ENCODE results near the gene ACD. TPM values are rescaled to one million over a fixed set of nuclear protein-coding genes. Genes with fewer than 3 reads are reported as not detected.
"Not testable (repeated sequence)": the region's sequence is repeated elsewhere in the genome, so short reads cannot be mapped to it uniquely, and the experiment has no call there.

The ACD gene
- total RNA-seq, 4 donors from 2014 or later, result 9.9 to 12.8 (median 11.1) TPM

GRCh38 chr16:67699265-67699664 is 39.2 kb upstream of the ACD start:
- TF ChIP-seq CTCF (IDR thresholded peaks at IDR 0.05 in 4 of 5, conservative IDR thresholded peaks at IDR 0.05 in 1 of 5) (no peak), POLR2A (IDR thresholded peaks at IDR 0.05) (no peak)
- Histone ChIP-seq H3K27me3 (no peaks in the 10 kb centered on the region), H3K36me3 (no peaks in the 10 kb centered on the region), H3K4me3 (no peak overlapping the region), H3K4me1 (peaks cover 15 to 23% of the 10 kb centered on the region in 2 donors), H3K27ac (no peak overlapping the region), H3K9me3 (no peaks in the 10 kb centered on the region)
- DNase-seq, result no peak
- in situ Hi-C loops (cut with MboI; ENCODE audit: low sequenced_read_pairs in 4 of 4) (loop anchor here in 1 of 4 donors (25.0 kb wide), 1 partner anchor 338 kb away; no protein-coding TSS in a partner anchor), intact Hi-C loops (cut with DNase I; ENCODE audit: low total_unique reads) (no loop called here)
- no peak for ATAC-seq

- intact Hi-C loops (cut with DNase I; ENCODE audit: low total_unique reads), result no loop called here
Observed at GRCh38 chr16:67697422-67698185, 37.5 kb upstream of the ACD start.

GRCh38 chr16:67694611-67695010 is 34.6 kb upstream of the ACD start:
- H3K4me3 ChIP-seq, result no peak overlapping the region
- no peaks in the 10 kb centered on the region for H3K9me3 ChIP-seq
- no peaks in the 10 kb centered on the region for H3K4me1 ChIP-seq
- no peaks in the 10 kb centered on the region for H3K36me3 ChIP-seq
- ATAC-seq, result peak in 1 of 2 donors; percentile 87
- in situ Hi-C loops (cut with MboI; ENCODE audit: low sequenced_read_pairs in 4 of 4) (loop anchor here in 1 of 4 donors (25.0 kb wide), 1 partner anchor 343 kb away; no protein-coding TSS in a partner anchor), intact Hi-C loops (cut with DNase I; ENCODE audit: low total_unique reads) (no loop called here)
- DNase-seq, result no peak
- H3K27ac ChIP-seq, result peak overlapping the region in 1 of 4 donors; percentile 46
- H3K27me3 ChIP-seq, result no peaks in the 10 kb centered on the region
- TF ChIP-seq POLR2A (IDR thresholded peaks at IDR 0.05) (no peak), CTCF (IDR thresholded peaks at IDR 0.05 in 4 of 5, conservative IDR thresholded peaks at IDR 0.05 in 1 of 5) (no peak)

More at GRCh38 chr16:67697422-67698185, 37.5 kb upstream of the ACD start:
- in situ Hi-C loops (cut with MboI; ENCODE audit: low sequenced_read_pairs in 4 of 4), result loop anchor here in 1 of 4 donors (25.0 kb wide), 1 partner anchor 340 kb away; no protein-coding TSS in a partner anchor
- Histone ChIP-seq H3K9me3 (no peaks in the 10 kb centered on the region), H3K4me1 (peaks cover 0 to 8% of the 10 kb centered on the region in 2 donors), H3K27me3 (no peaks in the 10 kb centered on the region), H3K36me3 (no peaks in the 10 kb centered on the region), H3K4me3 (no peak overlapping the region), H3K27ac (no peak overlapping the region)
- DNase-seq (no peak), ATAC-seq (no peak)
- TF ChIP-seq CTCF (IDR thresholded peaks at IDR 0.05 in 4 of 5, conservative IDR thresholded peaks at IDR 0.05 in 1 of 5) (no peak), POLR2A (IDR thresholded peaks at IDR 0.05) (no peak)

- intact Hi-C loops (cut with DNase I; ENCODE audit: low total_unique reads); DNase-seq; H3K36me3 ChIP-seq; H3K4me3 ChIP-seq; H3K9me3 ChIP-seq; H3K4me1 ChIP-seq; H3K27ac ChIP-seq; H3K27me3 ChIP-seq; ATAC-seq: not testable (repeated sequence)
- in situ Hi-C loops (cut with MboI; ENCODE audit: low sequenced_read_pairs in 4 of 4), result loop anchor here in 1 of 4 donors (25.0 kb wide), 1 partner anchor 344 kb away; no protein-coding TSS in a partner anchor
Observed at GRCh38 chr16:67693517-67694285, 33.6 kb upstream of the ACD start.

Measured in gastrocnemius medialis (tissue), 4 donors.